WTC11 (cell line): Measurements from ENCODE around the gene SHF. TPM values are rescaled to one million over a fixed set of nuclear protein-coding genes. Genes with fewer than 3 reads are reported as not detected.

Experiments used
- ATAC-seq: fragments of 200-7000 bp; cut with Tn5 transposase; 2 replicates; pipeline ENCODE4 v1.10.0; 2021; ENCODE audit warnings: mild to moderate bottlenecking, moderate library complexity
- CTCF ChIA-PET: fragments of 300-600 bp; sonication (Branson Sonifier 250); formaldehyde crosslinking; loops from one replicate; lab custom pipeline; 2021; ENCODE audit warnings: antibody characterized with exemption; lab: Charles Lee
- POLR2A ChIA-PET: fragments of 350-600 bp; sonication (Branson Sonifier 250); formaldehyde crosslinking; loops from one replicate; lab custom pipeline; 2021; ENCODE audit warnings: antibody characterized with exemption; lab: Charles Lee
- DNase-seq: peaks from one replicate; pipeline ENCODE4 v3.0.0; 2021; ENCODE audit warnings: low spot score
- H3K27ac Mint-ChIP-seq: 2 replicates; pipeline ENCODE4 v1.8.0; 2021; ENCODE audit warnings: mixed read lengths
- H3K27me3 Mint-ChIP-seq: 2 replicates; pipeline ENCODE4 v1.8.0; 2021; ENCODE audit warnings: low read depth, mild to moderate bottlenecking, moderate library complexity, mixed read lengths
- H3K36me3 Mint-ChIP-seq: 2 replicates; pipeline ENCODE4 v1.8.0; 2021; ENCODE audit warnings: mixed read lengths
- H3K4me1 Mint-ChIP-seq: 2 replicates; pipeline ENCODE4 v1.8.0; 2022; ENCODE audit warnings: mixed read lengths
- H3K4me3 Mint-ChIP-seq: 2 replicates; pipeline ENCODE4 v1.8.0; 2021; ENCODE audit warnings: mild to moderate bottlenecking, moderate library complexity, mixed read lengths
- H3K9me3 Mint-ChIP-seq: 2 replicates; pipeline ENCODE4 v1.8.0; 2021; ENCODE audit warnings: mixed read lengths
- CBFB ChIP-seq: sonication (generic); formaldehyde crosslinking; IDR thresholded peaks from 2 replicates; pipeline ENCODE4 v1.8.1; 2022; ENCODE audit warnings: mild to moderate bottlenecking, low read depth, missing genetic modification reagents
- ETV6 ChIP-seq: sonication (generic); formaldehyde crosslinking; IDR thresholded peaks from 2 replicates; pipeline ENCODE4 v1.8.1; 2022; ENCODE audit warnings: mild to moderate bottlenecking, missing genetic modification reagents
- FOXJ3 ChIP-seq: sonication (generic); formaldehyde crosslinking; IDR thresholded peaks from 2 replicates; pipeline ENCODE4 v1.9.0; 2021; ENCODE audit warnings: missing genetic modification reagents, mild to moderate bottlenecking, borderline replicate concordance
- PRRX2 ChIP-seq: fragments of 250-450 bp; sonication (Bioruptor Pico); IDR thresholded peaks from 2 replicates; pipeline ENCODE4 v1.8.0; 2021; ENCODE audit warnings: mild to moderate bottlenecking
- TP53 ChIP-seq: sonication (generic); formaldehyde crosslinking; IDR thresholded peaks from 2 replicates; pipeline ENCODE4 v1.8.1; 2023; ENCODE audit warnings: mild to moderate bottlenecking, missing genetic modification reagents
- ZNF423 ChIP-seq: fragments of 250-450 bp; sonication (Bioruptor Pico); IDR thresholded peaks from 2 replicates; pipeline ENCODE4 v2.1.2; 2022; ENCODE audit warnings: mild to moderate bottlenecking, moderate library complexity
- total RNA-seq: library from RNA; stranded (reverse); gene quantifications from 3 replicates; pipeline ENCODE4 v1.2.3, GENCODE V29; 2021
- TF ChIP-seq, protein P1 (sequence below): sonication (generic); formaldehyde crosslinking; IDR thresholded peaks from 2 replicates; pipeline ENCODE4 v1.8.1; 2022; ENCODE audit warnings: low read depth, missing genetic modification reagents, borderline replicate concordance
- TF ChIP-seq, protein P2 (sequence below): fragments of 250-450 bp; sonication (Bioruptor Pico); IDR thresholded peaks from 2 replicates; pipeline ENCODE4 v1.9.0; 2021; ENCODE audit warnings: mild to moderate bottlenecking
- TF ChIP-seq, protein P3 (sequence below): fragments of 250-450 bp; sonication (Bioruptor Pico); IDR thresholded peaks from 2 replicates; pipeline ENCODE4 v1.9.0; 2021; ENCODE audit warnings: mild to moderate bottlenecking
- TF ChIP-seq, protein P4 (sequence below): fragments of 250-450 bp; sonication (Bioruptor Pico); conservative IDR thresholded peaks from 2 replicates; pipeline ENCODE4 v1.9.0; 2021; ENCODE audit warnings: mild to moderate bottlenecking
- TF ChIP-seq, protein P5 (sequence below): sonication (generic); formaldehyde crosslinking; IDR thresholded peaks from 2 replicates; pipeline ENCODE4 v1.8.0; 2023; ENCODE audit warnings: mild to moderate bottlenecking, missing genetic modification reagents
- TF ChIP-seq, protein P6 (sequence below): sonication (generic); formaldehyde crosslinking; IDR thresholded peaks from 2 replicates; pipeline ENCODE4 v1.8.0; 2022; ENCODE audit warnings: mild to moderate bottlenecking, missing genetic modification reagents

SHF gene
- total RNA-seq, 1 experiment from 2014 or later, result 30.6 TPM

DNA sequence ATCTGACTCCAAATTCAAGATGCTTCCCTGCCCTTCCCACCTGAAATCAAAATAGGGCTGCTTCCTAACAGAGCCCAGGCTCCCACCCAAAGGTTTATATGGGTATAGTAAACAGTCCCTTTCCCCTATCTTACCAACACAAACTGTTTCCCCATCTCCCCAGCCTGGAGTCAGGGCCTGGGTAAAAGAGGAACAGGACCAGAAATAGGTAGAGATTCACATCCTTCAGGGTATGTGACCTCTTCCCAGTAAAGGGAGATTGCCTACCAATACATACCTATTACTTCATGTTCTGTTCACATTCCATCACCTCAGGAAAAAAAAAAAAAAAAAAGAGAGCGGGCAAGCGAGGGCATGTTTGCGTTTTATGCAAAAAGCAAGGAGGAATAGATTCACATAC, 9.7 kb upstream of the SHF start (continued):
- TF ChIP-seq, protein P1, sequence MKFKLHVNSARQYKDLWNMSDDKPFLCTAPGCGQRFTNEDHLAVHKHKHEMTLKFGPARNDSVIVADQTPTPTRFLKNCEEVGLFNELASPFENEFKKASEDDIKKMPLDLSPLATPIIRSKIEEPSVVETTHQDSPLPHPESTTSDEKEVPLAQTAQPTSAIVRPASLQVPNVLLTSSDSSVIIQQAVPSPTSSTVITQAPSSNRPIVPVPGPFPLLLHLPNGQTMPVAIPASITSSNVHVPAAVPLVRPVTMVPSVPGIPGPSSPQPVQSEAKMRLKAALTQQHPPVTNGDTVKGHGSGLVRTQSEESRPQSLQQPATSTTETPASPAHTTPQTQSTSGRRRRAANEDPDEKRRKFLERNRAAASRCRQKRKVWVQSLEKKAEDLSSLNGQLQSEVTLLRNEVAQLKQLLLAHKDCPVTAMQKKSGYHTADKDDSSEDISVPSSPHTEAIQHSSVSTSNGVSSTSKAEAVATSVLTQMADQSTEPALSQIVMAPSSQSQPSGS (CRISPR knock-in tag), result no peak
- TF ChIP-seq, protein P2, sequence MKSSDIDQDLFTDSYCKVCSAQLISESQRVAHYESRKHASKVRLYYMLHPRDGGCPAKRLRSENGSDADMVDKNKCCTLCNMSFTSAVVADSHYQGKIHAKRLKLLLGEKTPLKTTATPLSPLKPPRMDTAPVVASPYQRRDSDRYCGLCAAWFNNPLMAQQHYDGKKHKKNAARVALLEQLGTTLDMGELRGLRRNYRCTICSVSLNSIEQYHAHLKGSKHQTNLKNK (CRISPR knock-in tag), result no peak
- no peak for TF ChIP-seq PRRX2 (CRISPR knock-in tag)
- TF ChIP-seq, all 79 proteins: peak for 0

DNA sequence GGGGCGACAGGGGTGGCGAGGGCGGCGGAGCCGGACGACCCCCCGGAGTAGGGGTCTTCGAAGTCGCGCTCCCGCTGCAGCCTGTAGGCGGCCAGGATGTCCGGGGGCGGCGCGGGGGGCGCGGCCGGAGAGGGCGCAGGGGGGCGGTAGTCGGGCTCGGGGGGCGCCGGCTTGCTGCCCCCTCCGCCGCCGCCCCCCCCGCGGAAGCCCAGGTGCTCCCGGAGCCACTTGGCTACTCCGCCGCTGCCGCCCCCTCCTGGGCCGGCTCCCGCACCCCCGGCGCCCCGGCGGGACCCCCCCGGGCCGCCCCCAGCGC, 230 bp downstream of the SHF start:
- H3K9me3 Mint-ChIP-seq, result no peaks in the 10 kb centered on the region
- peak overlapping the region; percentile 85; the same call in 1 of the 2 replicates for H3K4me3 Mint-ChIP-seq
- no peaks in the 10 kb centered on the region for H3K36me3 Mint-ChIP-seq
- ChIA-PET CTCF (interaction anchor here (1.0 to 3.5 kb wide), 9 partner anchors 8 to 69 kb away, joined by 3 to 36 read pairs (median 9); no protein-coding TSS in a partner anchor), POLR2A (interaction anchor here (0.5 to 2.9 kb wide), 5 partner anchors 9 to 215 kb away, joined by 4 to 23 read pairs (median 6); a partner anchor contains a TSS)
- DNase-seq, result no peak
- no peak overlapping the region for H3K27ac Mint-ChIP-seq
- TF ChIP-seq ZNF423 (CRISPR knock-in tag) (peak; percentile 30; the same call in 1 of the 2 replicates), FOXJ3 (CRISPR knock-in tag) (no peak)
- H3K27me3 Mint-ChIP-seq, result peaks cover 34% of the 10 kb centered on the region
- H3K4me1 Mint-ChIP-seq, result peaks cover 46% of the 10 kb centered on the region
- peak; percentile 4 for ATAC-seq

DNA sequence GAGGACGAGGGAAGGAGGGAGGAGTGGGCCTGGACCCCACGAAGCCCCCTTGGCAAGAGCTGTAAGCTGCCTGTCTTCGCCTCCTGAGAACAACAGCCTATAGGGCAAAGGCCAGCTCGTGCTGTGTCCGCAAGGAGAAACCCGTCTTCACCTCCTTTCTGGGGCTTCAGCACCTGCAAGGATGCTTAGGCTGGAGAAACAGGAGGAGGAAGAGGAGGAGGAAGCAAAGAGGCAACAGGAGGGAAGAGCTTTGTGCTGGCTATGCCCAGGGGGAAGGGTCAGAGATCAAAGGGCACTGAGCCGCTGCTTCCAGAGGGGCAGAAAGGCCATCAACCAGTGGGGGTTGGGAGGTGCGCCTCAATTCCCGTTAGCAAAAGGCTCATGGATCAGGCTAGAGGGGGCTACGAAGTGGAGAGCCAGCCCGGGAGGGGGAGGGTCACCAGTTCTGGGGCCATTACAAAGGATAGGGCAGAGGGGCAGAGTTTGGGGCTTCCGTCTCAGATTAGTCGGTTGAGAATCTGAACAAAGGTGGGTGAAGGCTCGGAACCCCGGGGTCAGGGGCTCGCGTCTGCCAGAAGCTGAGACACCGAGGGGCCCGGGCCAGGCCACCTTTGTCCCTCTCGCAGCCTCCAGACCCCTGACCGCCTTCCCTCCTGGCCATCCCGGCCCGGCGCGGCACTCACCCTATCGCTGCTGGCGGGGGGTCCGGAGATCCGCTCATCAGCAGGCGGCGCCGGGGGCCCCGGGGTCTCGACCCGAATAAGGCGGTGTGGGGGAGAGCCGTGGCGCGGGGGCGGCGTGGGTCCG, 792 bp downstream of the SHF start:
- peak; percentile 31 for ATAC-seq
- DNase-seq, result peak; percentile 46
- POLR2A ChIA-PET, result interaction anchor here (1.5 to 2.9 kb wide), 4 partner anchors 15 to 216 kb away, joined by 3 to 23 read pairs (median 5); a partner anchor contains a TSS
- H3K36me3 Mint-ChIP-seq, result no peaks in the 10 kb centered on the region
- H3K27me3 Mint-ChIP-seq, result peaks cover 34% of the 10 kb centered on the region
- peaks cover 52% of the 10 kb centered on the region for H3K4me1 Mint-ChIP-seq
- H3K27ac Mint-ChIP-seq, result no peak overlapping the region; the same call in 1 of the 2 replicates
- CTCF ChIA-PET, result interaction anchor here (0.9 to 3.5 kb wide), 8 partner anchors 11 to 60 kb away, joined by 4 to 36 read pairs (median 7); no protein-coding TSS in a partner anchor
- peak overlapping the region; percentile 85 for H3K4me3 Mint-ChIP-seq
- no peaks in the 10 kb centered on the region for H3K9me3 Mint-ChIP-seq
- peak; percentile 60; the same call in 1 of the 2 replicates for TF ChIP-seq ETV6 (CRISPR knock-in tag)
- TF ChIP-seq TP53 (CRISPR knock-in tag), result 0 out of 2 replicates have a peak, but pooled peaks have one; percentile 24
- TF ChIP-seq, protein P3, sequence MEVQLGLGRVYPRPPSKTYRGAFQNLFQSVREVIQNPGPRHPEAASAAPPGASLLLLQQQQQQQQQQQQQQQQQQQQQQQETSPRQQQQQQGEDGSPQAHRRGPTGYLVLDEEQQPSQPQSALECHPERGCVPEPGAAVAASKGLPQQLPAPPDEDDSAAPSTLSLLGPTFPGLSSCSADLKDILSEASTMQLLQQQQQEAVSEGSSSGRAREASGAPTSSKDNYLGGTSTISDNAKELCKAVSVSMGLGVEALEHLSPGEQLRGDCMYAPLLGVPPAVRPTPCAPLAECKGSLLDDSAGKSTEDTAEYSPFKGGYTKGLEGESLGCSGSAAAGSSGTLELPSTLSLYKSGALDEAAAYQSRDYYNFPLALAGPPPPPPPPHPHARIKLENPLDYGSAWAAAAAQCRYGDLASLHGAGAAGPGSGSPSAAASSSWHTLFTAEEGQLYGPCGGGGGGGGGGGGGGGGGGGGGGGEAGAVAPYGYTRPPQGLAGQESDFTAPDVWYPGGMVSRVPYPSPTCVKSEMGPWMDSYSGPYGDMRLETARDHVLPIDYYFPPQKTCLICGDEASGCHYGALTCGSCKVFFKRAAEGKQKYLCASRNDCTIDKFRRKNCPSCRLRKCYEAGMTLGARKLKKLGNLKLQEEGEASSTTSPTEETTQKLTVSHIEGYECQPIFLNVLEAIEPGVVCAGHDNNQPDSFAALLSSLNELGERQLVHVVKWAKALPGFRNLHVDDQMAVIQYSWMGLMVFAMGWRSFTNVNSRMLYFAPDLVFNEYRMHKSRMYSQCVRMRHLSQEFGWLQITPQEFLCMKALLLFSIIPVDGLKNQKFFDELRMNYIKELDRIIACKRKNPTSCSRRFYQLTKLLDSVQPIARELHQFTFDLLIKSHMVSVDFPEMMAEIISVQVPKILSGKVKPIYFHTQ (CRISPR knock-in tag), result no peak
- TF ChIP-seq, protein P4, sequence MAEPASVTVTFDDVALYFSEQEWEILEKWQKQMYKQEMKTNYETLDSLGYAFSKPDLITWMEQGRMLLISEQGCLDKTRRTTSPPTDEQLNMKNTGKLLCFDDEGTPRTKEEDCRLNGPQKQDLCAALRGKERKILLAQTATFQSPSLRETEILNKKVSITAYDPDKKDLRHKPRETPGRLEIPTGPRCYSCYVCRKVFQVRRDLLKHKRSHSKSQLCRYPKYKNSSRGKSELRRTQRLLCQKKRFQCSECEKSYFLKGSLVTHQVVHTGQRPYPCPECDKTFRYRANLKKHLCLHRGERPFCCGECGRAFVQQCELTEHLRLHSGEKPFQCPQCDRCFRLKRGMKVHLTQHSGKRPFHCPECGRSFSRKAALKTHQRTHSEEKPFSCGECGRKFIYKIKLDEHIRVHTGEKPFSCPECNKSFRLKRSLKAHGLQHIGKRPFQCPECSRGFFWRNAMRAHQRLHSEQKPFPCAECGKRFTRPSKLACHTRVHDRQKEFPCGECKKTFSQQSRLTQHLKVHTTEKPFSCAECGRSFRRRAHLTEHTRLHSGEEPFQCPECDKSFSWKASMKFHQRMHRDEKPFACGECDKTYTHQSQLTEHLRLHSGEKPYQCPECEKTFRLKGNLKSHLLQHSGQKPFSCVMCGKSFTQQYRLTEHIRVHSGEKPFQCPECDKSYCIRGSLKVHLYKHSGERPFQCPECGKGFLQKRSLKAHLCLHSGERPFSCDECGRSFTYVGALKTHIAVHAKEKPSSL (CRISPR knock-in tag), result no peak
- TF ChIP-seq, protein P5, sequence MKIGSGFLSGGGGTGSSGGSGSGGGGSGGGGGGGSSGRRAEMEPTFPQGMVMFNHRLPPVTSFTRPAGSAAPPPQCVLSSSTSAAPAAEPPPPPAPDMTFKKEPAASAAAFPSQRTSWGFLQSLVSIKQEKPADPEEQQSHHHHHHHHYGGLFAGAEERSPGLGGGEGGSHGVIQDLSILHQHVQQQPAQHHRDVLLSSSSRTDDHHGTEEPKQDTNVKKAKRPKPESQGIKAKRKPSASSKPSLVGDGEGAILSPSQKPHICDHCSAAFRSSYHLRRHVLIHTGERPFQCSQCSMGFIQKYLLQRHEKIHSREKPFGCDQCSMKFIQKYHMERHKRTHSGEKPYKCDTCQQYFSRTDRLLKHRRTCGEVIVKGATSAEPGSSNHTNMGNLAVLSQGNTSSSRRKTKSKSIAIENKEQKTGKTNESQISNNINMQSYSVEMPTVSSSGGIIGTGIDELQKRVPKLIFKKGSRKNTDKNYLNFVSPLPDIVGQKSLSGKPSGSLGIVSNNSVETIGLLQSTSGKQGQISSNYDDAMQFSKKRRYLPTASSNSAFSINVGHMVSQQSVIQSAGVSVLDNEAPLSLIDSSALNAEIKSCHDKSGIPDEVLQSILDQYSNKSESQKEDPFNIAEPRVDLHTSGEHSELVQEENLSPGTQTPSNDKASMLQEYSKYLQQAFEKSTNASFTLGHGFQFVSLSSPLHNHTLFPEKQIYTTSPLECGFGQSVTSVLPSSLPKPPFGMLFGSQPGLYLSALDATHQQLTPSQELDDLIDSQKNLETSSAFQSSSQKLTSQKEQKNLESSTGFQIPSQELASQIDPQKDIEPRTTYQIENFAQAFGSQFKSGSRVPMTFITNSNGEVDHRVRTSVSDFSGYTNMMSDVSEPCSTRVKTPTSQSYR (CRISPR knock-in tag), result peak; percentile 75; the same call in 1 of the 2 replicates
- 0 out of 2 replicates have a peak, but pooled peaks have one; percentile 19 for TF ChIP-seq CBFB (CRISPR knock-in tag)
- TF ChIP-seq, protein P6, sequence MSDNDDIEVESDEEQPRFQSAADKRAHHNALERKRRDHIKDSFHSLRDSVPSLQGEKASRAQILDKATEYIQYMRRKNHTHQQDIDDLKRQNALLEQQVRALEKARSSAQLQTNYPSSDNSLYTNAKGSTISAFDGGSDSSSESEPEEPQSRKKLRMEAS, result 0 out of 2 replicates have a peak, but pooled peaks have one; percentile 15
- TF ChIP-seq ZNF423 (CRISPR knock-in tag), result 0 out of 2 replicates have a peak, but pooled peaks have one; percentile 7
